HepG2 (cell line): ENCODE measurements around the gene CAMK2A. TPM values are rescaled to one million over a fixed set of nuclear protein-coding genes. Genes with fewer than 3 reads are reported as not detected.

Experiments used
- DNMT3B ChIP-seq: conservative IDR thresholded peaks from 2 replicates; pipeline ENCODE4 v1.6.1; 2016; ENCODE audit warnings: missing biosample characterization, control low read depth
- ETV6 ChIP-seq: sonication (generic); formaldehyde crosslinking; conservative IDR thresholded peaks from 2 replicates; pipeline ENCODE4 v1.4.0; 2020; ENCODE audit warnings: missing genetic modification reagents
- GPN1 ChIP-seq: sonication (generic); formaldehyde crosslinking; IDR thresholded peaks from 2 replicates; pipeline ENCODE4 v1.5.1; 2020; ENCODE audit warnings: missing genetic modification reagents, borderline replicate concordance
- JDP2 ChIP-seq: sonication (generic); formaldehyde crosslinking; IDR thresholded peaks from 2 replicates; pipeline ENCODE4 v1.8.1; 2022; ENCODE audit warnings: missing genetic modification reagents, borderline replicate concordance
- KLF16 ChIP-seq, 2 experiments: sonication (generic) in 1 of 2; formaldehyde crosslinking in 1 of 2; IDR thresholded peaks; 2 replicates each; pipeline versions ENCODE4 v1.6.1 to v1.8.0; 2016 to 2023; ENCODE audit warnings: missing genetic modification reagents in 2 of 2, missing compliant biosample characterization in 1 of 2
- KMT2B ChIP-seq: IDR thresholded peaks from 2 replicates; pipeline ENCODE4 v1.6.1; 2016; ENCODE audit warnings: missing genetic modification reagents, missing compliant biosample characterization
- MED1 ChIP-seq: sonication (generic); formaldehyde crosslinking; IDR thresholded peaks from 2 replicates; pipeline ENCODE4 v1.4.0; 2020; ENCODE audit warnings: missing genetic modification reagents
- NR2F6 ChIP-seq, 2 experiments: IDR thresholded peaks; 2 replicates each; pipeline ENCODE4 v1.6.1; 2016; ENCODE audit warnings: antibody characterized with exemption in 1 of 2, mild to moderate bottlenecking in 1 of 2
- PATZ1 ChIP-seq: sonication (generic); formaldehyde crosslinking; IDR thresholded peaks from 2 replicates; pipeline ENCODE4 v1.4.0; 2020; ENCODE audit warnings: missing genetic modification reagents
- PPARG ChIP-seq: conservative IDR thresholded peaks from 2 replicates; pipeline ENCODE4 v1.6.1; 2016; ENCODE audit warnings: missing biosample characterization, missing genetic modification reagents
- RBFOX2 ChIP-seq: fragments of 200-400 bp; formaldehyde crosslinking; IDR thresholded peaks from 2 replicates; pipeline ENCODE4 v1.6.1; 2017; ENCODE audit warnings: low read depth, mild to moderate bottlenecking, low read length
- SP140L ChIP-seq: sonication (generic); formaldehyde crosslinking; IDR thresholded peaks from 2 replicates; pipeline ENCODE4 v1.4.0; 2020; ENCODE audit warnings: missing genetic modification reagents, borderline replicate concordance
- STAG1 ChIP-seq: sonication (generic); formaldehyde crosslinking; IDR thresholded peaks from 2 replicates; pipeline ENCODE4 v1.4.0; 2020; ENCODE audit warnings: missing genetic modification reagents
- UBTF ChIP-seq: sonication (generic); formaldehyde crosslinking; IDR thresholded peaks from 2 replicates; pipeline ENCODE4 v1.4.0; 2020; ENCODE audit warnings: mild to moderate bottlenecking, missing genetic modification reagents
- ZNF138 ChIP-seq: sonication (generic); formaldehyde crosslinking; IDR thresholded peaks from 2 replicates; pipeline ENCODE4 v1.5.0; 2020; ENCODE audit warnings: mild to moderate bottlenecking, low read depth, missing genetic modification reagents
- ZNF142 ChIP-seq: sonication (generic); formaldehyde crosslinking; IDR thresholded peaks from 2 replicates; pipeline ENCODE4 v1.4.0; 2020; ENCODE audit warnings: missing genetic modification reagents
- ZNF430 ChIP-seq: sonication (generic); formaldehyde crosslinking; IDR thresholded peaks from 2 replicates; pipeline ENCODE4 v1.9.0; 2021; ENCODE audit warnings: mild to moderate bottlenecking, missing genetic modification reagents
- ZNF564 ChIP-seq: sonication (generic); formaldehyde crosslinking; IDR thresholded peaks from 2 replicates; pipeline ENCODE4 v1.8.1; 2023; ENCODE audit warnings: mild to moderate bottlenecking, missing genetic modification reagents
- ZNF839 ChIP-seq: sonication (generic); formaldehyde crosslinking; IDR thresholded peaks from 2 replicates; pipeline ENCODE4 v1.4.0; 2020; ENCODE audit warnings: missing genetic modification reagents, mild to moderate bottlenecking, borderline replicate concordance
- polyA plus RNA-seq, 8 experiments: library from polyadenylated mRNA; depleted of rRNA in 3 of 8; stranded (reverse) in 7 of 8; unstranded in 1 of 8; fragments of >200 nt; fragmentation: Illumina TruSeq in 4 of 8; extraction: Trizol in 4 of 8; gene quantifications; 2 replicates each; pipeline versions ENCODE4 v1.2.1 to v1.2.3, GENCODE V29; 2011 to 2016; ENCODE audit warnings: low read depth in 4 of 8, missing spikeins in 1 of 8, mixed read lengths in 1 of 8; ENCODE audit not compliant: insufficient read depth in 1 of 8
- total RNA-seq, 5 experiments: library from RNA; depleted of rRNA; stranded (reverse); fragments of >200 nt; fragmentation: Illumina TruSeq; extraction: Trizol; gene quantifications; 2 replicates each; pipeline ENCODE4 v1.2.3, GENCODE V29; 2016; ENCODE audit warnings: low read depth in 1 of 5

CAMK2A gene
- total and polyA plus RNA-seq, 2 of the 13 experiments (the other 11 are each of a cell fraction or from before 2014, with no cell fraction given), result 0.11 TPM; not detected in 1

GRCh38 chr5:150302301-150303069 lies 12.9 kb upstream of the CAMK2A start, which contains the start of gene ARSI (continued):
- TF ChIP-seq NR2F6 (IDR thresholded peaks at IDR 0.05) (0 out of 2 replicates have a peak, but pooled peaks have one; percentile 17), NR2F6 (CRISPR knock-in tag; IDR thresholded peaks at IDR 0.05) (peak; percentile 73), ZNF564 (0 out of 2 replicates have a peak, but pooled peaks have one; percentile 49), KMT2B (no peak), MED1 (0 out of 2 replicates have a peak, but pooled peaks have one; percentile 19), PATZ1 (CRISPR knock-in tag) (0 out of 2 replicates have a peak, but pooled peaks have one; percentile 27), KLF16 (CRISPR knock-in tag; IDR thresholded peaks at IDR 0.05) (peak in 1 of 2 experiments; percentile 57; a peak in 1 of 4 replicates), ZNF430 (peak; percentile 48; the same call in 1 of the 2 replicates), SP140L (CRISPR knock-in tag) (no peak), ETV6 (CRISPR knock-in tag) (0 out of 2 replicates have a peak, but pooled peaks have one; percentile 50), STAG1 (CRISPR knock-in tag) (peak; percentile 62), ZNF839 (CRISPR knock-in tag) (0 out of 2 replicates have a peak, but pooled peaks have one; percentile 69), ZNF142 (CRISPR knock-in tag) (0 out of 2 replicates have a peak, but pooled peaks have one; percentile 36), PPARG (CRISPR knock-in tag) (0 out of 2 replicates have a peak, but pooled peaks have one; percentile 17), ZNF138 (CRISPR knock-in tag) (no peak), JDP2 (CRISPR knock-in tag) (no peak), UBTF (CRISPR knock-in tag) (peak; percentile 78), RBFOX2 (peak; percentile 92), DNMT3B (CRISPR knock-in tag) (no peak), GPN1 (no peak)
